ENCODE results near the gene FAM8A1.
"Not testable (repeated sequence)": the region's sequence is repeated elsewhere in the genome, so short reads cannot be mapped to it uniquely, and the experiment has no call there.

Gene FAM8A1

DNA sequence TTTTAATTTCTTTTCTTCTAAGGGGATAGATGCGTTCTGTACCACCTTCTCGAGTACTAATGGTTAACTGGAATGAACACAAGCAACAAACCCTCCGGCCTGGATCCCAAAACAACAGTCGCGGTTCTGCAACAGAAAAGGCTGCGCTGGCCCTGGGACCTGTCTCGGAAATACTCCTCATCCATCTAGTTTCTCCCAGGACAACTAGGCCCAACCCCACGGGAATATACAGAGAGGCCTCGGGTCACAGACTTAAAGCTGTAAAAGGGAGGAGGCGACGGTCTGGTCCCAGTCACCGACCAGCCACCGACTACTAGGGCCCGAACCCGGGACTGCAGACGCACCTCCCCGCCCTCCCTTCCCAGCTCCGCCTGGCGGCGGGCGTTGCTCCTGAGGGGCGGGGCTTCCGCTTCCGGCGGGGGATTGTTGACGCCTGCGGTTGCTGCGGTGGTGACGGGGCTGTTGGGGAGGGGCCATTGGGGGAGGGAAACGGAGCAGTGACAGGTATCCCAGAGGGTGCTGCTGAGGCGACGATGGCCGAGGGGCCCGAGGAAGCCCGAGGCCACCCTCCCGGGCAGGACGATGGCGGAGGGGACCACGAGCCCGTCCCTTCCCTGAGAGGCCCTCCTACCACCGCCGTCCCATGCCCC, at the start of gene FAM8A1:
Gene FAM8A1 (plus strand): TSS at position 426 of the 650 bp plus-strand sequence. CDS start 108 bp downstream, at position 534.
- peak; percentile 88 for DNase-seq

- DNase-seq, result no peak
These were observed 48.6 kb upstream of the FAM8A1 start for GRCh38 chr6:17551383-17551958.

DNA sequence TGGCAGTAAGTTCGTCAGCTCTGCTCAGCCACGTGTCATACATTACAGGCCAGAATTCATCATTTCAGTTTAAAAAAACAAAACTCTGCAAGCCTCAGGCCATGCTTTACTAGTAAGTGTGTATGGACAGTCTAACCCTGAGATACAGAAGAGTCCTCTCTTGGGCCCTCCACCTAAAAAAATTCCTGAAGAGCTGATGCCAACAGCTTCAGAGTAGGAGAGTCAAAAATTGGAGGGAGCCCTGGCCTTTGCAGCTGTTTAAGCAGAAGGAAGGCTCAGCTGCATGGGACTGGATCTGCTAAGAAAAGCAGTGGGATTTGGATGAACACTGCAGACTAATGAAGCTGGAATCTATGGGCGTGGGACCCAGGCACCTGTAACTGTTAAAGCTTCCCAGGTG, 47.2 kb upstream of the FAM8A1 start:
- DNase-seq, result no peak

DNA sequence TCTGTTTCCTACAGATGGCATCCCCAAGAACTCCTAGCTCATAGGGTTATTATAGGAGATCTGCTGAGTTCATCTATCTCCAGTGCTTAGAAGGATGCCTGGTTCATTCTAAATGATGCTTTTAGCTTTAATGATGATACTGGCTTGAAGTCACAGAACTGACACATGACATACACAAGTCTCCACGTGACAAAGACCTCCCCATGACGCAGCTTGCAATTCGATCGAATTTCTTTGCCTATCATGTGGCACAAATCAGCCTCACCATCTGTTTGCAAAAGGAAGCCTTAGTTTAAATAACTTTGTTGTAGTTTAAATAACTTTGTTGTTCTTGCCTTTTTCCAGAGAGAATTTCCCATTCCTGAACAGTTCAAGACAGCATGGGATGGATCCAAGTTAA, 44.1 kb upstream of the FAM8A1 start:
- no peak for DNase-seq

GRCh38 chr6:17562636-17563035, 37.5 kb upstream of the FAM8A1 start:
- DNase-seq, result no peak

DNA sequence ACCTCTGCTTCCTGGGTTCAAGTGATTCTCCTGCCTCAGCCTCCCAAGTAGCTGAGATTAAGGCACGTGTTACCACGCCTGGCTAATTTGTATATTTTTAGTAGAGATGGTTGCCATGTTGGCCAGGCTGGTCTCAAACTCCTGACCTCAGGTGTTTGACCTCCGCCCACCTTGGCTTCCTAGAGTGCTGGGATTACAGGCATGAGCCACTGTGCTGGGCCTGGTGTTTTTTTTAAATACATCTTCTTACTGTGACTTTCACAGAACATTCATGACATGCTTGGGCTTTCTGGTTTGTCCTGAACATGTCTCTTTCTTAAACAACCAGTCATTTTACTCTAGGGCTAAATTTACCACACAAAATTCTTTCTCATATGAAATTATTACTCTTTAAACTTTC, 34.7 kb upstream of the FAM8A1 start:
- DNase-seq, result no peak

DNA sequence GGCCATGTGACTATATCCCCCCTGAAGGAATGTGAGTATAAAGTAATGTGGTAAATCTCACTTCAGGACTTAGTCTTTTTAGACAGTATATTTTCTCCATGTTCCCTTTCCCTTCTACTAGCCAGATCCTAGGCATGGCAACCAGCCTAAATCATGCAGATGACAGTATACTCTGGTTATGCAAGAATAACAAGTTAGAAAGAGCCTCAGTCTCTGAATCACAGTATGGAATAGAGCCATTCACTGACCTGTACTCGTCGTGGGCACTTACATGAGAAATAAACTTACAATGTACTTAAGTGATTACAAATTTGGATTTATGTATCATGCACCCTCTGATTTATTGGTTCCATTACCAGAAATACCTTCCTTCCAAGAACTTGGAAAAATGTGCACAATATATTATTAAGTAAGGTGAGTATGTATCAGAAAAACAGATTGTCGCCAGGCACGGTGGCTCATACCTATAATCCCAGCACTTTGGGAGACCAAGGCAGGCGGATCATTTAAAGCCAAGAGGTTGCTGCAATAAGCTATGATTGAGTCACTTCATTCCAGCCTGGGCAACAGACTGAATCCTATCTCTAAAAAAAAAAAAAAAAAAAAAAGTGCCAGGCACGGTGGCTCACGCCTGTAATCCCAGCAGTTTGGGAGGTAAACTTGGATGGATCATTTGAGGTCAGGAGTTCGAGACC, 25.1 kb upstream of the FAM8A1 start:
- DNase-seq, result no peak

DNA sequence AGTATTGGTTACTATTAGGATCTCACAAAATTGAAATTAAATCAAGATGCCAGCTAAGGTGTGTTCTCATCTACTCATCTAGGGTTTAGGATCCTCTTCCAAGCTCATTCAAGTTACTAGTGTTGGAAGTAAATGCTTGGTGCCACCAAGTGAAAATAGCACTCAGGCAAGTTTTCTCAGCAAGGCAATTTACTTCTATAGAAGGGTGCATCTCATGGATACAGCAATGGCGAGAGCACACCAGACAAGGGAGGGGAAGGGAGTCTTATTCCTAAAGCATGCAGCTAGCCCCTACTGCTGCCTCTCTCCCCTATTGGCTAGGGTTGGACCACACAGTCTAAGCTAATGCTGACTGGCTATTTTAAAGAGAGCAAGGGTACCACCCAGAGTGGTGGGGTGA, 23.0 kb upstream of the FAM8A1 start:
- no peak for DNase-seq

DNA sequence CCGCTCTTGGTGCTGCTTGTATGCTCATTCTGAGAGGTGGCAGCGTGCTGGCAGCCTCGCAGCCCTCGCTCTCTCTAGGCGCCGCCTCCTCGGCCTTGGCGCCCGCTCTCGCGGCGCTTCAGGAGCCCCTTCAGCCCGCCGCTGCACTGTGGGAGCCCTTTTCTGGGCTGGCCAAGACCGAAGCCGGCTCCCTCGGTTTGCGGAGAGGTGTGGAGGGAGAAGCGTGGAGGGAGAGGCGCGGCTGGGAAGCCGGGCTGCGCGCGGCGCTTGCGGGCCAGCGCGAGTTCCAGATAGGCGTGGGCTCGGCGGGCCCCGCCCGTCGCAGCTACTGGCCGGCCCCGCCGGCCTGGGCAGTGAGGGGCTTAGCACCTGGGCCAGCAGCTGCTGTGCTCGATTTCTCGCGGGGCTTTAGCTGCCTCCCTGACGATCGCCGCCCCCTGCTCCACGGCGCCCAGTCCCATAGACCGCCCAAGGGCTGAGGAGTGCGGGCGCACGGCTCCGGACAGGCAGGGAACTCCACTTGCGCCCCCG, 19.5 kb upstream of the FAM8A1 start:
- DNase-seq, result peak; percentile 19

DNA sequence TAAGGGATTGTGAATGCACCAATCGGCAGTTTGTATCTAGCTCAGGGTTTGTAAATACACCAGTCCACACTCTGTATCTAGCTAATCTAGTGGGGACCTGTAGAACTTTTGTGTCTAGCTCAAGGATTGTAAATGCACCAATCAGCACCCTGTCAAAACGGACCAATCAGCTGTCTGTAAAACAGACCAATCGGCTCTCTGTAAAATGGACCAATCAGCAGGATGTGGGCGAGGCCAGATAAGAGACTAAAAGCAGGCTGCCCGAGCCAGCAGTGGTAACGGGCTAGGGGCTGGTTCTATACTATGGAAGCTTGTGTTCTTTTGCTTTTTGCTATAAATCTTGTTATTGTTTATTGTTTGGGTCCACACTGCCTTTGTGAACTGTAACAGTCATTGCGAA, 18.8 kb upstream of the FAM8A1 start:
- DNase-seq, result not testable (repeated sequence)

DNA sequence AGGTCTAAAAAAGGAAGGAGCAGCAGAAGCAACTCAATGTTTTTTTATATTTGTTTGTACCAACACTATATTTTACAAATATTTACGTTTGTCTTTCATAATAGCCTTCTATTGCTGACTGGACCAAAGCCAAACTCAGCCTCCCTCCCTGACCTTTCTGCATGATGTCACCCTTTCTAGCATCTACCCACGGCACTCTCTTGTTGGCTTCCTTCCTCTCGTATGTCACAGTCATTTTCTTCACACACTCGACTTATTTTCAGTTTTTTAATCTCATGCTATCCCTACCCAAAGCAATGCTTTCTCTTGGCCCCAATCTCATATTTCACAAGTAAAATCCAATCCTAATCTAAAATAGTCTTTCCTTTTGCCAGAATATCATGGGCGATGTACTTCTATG, 16.3 kb upstream of the FAM8A1 start:
- peak; percentile 80 for DNase-seq

GRCh38 chr6:17584241-17584803, 15.8 kb upstream of the FAM8A1 start:
- peak; percentile 86 for DNase-seq

DNA sequence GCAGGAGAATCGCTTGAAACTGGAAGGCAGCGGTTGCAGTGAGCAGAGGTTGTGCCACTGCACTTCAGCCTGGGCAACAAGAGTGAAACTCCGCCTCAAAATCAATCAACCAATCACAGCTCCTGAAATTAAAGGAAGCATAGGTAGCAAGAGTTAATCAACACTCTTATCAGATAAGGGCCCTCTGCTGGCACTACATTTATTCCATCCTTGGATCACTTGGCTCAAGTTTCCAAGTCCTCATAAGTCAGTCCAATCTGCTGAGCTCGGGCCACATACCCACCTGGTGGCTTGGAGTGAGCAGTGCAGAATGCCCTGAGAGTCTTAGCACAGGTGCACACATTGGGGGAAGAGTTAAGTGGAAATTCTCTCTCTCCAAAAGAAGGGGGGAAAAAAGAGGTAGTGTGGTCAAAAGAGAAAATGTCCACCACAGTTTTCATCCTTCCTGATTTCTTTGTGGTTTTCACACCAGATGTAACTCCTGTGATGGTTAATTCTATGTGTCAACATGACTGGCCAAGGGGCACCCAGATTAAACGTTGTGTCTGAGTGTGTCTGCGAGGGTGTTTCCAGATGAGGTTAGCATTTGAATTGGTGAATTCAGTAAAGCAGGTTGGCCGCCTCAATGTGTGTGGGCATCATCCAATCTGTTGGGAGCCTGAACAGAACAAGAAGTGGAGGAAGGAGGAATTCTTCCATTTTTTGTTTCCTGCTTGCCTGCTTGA, 14.2 kb upstream of the FAM8A1 start:
- DNase-seq, result peak; percentile 73

GRCh38 chr6:17586623-17587022, 13.5 kb upstream of the FAM8A1 start:
- not testable (repeated sequence) for DNase-seq

GRCh38 chr6:17588011-17588410, 12.1 kb upstream of the FAM8A1 start:
- DNase-seq, result no peak

GRCh38 chr6:17589406-17590096, 10.6 kb upstream of the FAM8A1 start:
- no peak for DNase-seq

GRCh38 chr6:17591287-17591686, 8.8 kb upstream of the FAM8A1 start:
- DNase-seq, result no peak

DNA sequence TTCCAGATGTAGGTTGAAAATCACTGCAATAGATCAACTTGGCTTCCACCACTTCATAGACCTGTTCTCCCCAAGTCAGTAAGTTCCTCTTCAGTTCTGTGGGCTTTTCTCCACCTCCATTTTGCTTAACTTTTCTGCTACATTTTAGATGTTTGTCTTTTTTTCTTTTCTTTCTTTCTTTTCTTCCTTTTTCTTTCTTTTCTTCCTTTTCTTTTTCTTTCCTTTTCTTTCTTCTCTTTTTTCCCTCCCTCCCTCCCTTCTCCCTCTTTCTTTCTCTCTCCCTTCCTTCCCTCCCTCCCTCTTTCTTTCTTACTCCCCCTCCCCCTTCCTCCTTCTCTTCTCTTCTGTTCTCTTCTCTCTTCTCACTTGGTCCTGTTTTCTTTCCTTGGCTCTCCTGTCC, 6.9 kb upstream of the FAM8A1 start:
- no peak for DNase-seq

DNA sequence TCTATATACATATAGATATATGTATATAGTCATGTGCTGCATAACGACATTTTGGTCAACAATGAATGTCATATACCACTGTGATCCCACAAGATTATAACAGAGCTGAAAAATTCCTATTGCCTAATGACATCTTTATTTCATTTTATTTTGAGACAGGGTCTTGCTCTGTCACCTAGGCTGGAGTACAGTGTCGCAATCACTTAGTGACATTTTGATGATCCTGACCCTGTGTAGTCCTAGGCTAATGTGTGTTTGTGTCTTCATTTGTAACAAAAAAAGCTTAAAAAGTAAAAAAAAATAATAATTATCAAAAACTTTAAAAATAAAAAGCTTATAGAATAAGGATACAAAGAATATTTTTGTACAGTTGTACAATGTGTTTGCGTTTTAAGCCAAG, 4.0 kb upstream of the FAM8A1 start:
- no peak for DNase-seq

GRCh38 chr6:17600527-17601385, 654 bp downstream of the FAM8A1 start:
- DNase-seq, result no peak

DNA sequence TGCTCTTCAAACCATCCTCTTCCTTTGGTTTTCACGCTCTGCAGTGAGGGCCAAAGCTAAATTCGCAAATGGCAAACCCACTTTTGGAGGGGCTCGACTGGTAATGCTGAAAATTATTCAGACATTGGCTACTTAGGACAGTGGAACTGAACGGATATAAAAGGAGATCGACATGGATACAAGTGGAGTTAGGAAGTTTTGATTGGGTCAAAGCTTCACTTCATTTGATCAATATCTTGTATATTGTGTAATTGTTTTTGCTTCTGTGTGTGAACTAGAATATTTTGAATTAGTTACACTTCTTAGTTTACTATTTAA, 1.2 kb downstream of the FAM8A1 start:
- no peak for DNase-seq

DNA sequence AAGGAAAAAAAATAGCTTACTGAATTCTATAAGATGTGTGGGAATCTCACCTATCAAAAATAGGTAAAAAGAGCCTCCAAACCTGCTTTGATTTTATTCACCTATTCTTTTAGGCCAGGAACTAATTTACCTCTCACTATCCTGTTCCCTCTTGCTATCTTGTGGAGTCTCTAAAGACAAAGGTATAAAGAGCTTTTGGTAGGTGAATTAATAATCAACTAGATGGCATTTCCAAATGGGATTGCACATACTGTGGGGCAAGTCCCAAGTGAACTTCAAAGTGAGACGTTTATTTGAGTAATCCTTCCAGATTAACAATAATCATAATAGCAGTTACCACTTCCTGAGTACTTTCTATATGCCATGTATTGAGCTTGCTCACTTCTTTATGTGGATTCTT, 2.8 kb downstream of the FAM8A1 start:
- DNase-seq, result no peak

Data from NCI-H2029 treated with DMSO at 0.1 percent for 48 hours (cell line).